GM18873 (cell line): ENCODE results near the gene ERFE.
"Not testable (repeated sequence)": the region's sequence is repeated elsewhere in the genome, so short reads cannot be mapped to it uniquely, and the experiment has no call there.

Source experiments
- ATAC-seq: cut with Tn5 transposase; IDR thresholded peaks from one replicate; pipeline ENCODE4 v1.9.1; 2021; ENCODE audit warnings: mild to moderate bottlenecking, moderate library complexity, moderate number of reproducible peaks; ENCODE audit not compliant: unreplicated experiment, low FRiP score

ERFE gene, protein sequence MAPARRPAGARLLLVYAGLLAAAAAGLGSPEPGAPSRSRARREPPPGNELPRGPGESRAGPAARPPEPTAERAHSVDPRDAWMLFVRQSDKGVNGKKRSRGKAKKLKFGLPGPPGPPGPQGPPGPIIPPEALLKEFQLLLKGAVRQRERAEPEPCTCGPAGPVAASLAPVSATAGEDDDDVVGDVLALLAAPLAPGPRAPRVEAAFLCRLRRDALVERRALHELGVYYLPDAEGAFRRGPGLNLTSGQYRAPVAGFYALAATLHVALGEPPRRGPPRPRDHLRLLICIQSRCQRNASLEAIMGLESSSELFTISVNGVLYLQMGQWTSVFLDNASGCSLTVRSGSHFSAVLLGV

DNA sequence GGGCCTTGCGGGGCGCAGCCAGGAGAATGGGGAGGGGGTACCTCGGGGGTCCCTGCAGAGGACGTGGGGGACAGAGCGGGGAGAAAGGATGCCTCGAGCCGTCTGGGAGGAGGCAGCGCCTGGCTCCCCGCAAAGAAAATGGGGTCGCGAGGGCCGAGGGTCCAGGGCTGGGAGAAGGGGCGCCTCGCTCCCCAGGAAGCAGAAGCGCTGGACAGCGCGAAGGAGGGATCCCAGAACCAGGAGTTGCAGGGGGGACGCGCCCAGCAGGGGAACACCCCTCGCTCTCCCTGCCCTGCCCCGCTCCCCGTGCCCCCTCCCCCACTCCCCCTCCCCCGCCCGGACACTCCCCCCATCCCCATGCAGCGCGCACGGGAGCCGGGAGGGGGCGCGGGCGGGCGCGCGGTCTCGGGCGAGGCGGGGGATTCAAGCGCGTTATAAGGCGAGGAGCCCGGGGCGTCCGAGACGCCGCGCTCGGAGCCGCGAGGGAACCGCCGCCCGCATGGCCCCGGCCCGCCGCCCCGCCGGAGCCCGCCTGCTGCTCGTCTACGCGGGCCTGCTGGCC lies at the start of gene ERFE:
Gene ERFE (plus strand): TSS at position 462 of the 562 bp plus-strand sequence. CDS start 38 bp downstream, at position 500.
- no peak for ATAC-seq

DNA sequence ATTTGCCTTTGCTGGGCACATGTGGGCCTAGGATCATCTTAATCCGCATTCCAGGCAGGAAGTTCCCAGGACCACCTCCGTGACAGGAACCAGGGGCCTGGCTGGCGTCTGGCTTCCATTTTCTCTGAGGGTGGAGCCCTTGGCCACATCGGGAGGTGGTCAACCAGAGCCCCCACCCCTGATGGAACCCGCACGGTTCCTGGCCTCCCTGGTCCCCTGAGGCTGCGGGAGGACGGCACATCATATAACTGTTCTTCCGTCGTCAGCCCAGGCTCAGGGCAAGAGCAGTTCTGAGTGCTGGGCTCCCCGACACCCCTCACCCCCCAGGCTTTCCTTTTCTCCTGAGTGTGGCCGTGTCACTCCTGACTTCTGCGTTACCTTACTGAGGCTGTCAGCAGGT lies 45.2 kb upstream of the ERFE start:
- ATAC-seq, result no peak

DNA sequence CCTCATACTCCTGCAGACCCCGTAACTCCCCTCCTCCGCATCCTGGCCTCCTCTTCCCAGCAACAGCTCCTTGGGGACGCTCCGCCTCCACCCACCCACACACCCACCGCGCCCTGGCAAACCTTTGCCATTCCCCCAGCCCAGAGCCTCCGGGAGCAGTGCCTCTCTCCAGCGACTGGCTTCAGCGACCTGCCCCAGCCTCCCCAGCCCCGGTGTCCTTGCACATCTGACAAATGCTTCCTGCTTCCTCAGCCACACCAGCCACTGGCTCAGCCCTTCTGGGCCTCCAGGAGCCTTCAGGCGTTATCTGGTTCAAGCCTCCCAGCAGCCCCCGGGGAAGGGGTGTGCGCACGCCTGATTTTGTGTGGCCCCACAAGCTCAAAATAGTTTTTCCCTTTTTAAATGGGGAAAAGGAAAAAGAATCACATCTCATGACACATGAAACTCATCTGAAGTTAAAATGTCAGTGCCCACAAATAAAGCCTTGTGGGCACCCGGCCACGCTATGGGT lies 44.4 kb upstream of the ERFE start:
- ATAC-seq, result no peak

DNA sequence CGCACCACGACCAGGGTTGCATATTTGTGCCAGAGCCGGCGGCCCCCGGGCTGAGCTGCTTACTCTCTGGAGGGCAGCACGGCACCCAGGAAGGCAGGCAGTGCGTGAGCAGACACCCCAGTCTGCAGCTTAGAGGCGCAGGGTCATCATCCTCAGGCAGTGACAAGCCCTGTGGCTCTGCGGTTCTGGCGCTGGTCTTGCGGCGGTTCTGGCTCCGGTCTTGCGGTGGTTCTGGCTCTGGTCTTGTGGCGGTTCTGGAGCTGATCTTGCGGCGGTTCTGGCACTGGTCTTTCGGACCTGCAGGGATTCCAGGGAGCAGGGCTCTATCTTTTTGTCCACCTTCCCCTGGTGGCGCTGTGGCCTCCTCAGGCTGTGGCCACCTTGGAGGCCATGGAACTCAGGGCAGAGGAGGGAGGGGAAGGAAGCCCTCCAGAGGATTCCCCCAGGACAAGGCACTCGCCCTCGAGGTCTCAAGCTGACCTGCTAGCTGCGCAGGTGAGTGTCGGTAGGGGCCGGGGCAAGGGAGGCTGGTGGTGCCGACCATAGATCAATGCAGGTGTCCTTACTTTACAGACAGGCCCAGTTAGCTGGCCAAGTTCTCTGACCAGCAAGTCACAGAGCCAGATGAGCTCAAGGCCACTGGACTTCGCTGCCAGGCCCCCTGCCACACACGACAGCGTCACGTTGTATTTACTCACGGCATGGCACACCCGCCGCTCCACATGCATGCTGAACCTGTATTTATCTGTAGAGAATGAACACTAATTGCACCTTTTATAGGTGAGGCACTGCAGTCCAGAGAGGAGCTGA lies 43.7 kb upstream of the ERFE start:
- no peak for ATAC-seq

DNA sequence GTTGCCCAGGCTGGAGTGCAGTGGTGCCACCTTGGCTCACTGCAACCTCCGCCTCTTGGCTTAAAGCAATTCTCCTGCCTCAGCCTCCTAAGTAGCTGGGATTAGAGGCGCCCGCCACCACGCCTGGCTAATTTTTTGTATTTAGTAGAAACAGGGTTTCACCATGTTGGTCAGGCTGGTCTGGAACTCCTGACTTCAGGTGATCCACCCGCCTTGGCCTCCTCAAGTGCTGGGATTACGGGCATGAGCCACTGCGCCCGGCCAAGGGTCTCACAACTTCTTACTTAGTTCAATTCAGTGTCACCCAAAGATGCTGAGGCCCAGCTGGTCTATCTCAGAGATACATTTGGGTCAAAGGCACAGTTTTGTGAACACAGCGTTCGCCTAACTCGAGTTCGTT lies 43.1 kb upstream of the ERFE start:
- not testable (repeated sequence) for ATAC-seq

DNA sequence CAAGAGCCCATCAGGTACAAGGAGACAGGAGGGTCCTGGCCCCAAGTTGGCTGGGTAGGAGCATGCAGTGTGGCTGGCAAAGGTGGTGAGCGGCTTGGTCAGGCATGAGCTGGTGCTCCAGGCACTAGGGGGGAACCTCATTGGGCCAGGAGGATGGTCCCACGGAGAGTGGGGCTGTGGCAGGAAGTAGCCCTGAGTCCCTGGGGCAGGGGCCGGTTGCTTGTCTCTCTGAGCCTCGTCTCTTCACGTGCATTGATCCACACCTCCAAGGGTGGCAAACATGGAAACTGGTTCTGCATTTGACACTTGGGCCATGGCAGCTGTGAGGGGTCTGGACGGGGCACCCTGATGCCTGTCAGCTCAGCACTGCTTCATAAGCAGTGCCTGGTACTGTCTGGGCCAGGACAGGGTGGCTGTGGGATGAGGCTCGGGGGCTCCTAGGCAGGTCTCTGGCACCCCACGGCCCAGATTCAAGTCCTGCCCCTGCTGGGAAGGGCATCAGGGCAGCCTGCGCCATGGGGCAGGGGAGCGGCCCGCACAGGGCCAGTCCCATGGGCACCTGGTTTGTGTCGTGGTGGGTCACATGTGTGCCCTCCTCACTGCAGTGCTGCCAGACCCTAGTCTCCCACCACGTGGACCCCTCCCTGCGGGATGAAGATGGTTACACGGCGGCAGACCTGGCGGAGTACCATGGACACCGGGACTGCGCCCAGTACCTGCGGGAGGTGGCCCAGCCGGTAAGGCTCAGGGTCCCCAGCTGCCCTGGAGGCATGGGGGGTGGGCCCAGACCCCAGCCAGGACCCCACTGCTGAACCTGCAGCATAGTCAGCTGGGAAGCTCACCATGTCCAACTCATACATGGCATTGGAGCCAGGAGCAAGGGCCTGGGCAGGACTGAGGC lies 42.2 kb upstream of the ERFE start:
- no peak for ATAC-seq

DNA sequence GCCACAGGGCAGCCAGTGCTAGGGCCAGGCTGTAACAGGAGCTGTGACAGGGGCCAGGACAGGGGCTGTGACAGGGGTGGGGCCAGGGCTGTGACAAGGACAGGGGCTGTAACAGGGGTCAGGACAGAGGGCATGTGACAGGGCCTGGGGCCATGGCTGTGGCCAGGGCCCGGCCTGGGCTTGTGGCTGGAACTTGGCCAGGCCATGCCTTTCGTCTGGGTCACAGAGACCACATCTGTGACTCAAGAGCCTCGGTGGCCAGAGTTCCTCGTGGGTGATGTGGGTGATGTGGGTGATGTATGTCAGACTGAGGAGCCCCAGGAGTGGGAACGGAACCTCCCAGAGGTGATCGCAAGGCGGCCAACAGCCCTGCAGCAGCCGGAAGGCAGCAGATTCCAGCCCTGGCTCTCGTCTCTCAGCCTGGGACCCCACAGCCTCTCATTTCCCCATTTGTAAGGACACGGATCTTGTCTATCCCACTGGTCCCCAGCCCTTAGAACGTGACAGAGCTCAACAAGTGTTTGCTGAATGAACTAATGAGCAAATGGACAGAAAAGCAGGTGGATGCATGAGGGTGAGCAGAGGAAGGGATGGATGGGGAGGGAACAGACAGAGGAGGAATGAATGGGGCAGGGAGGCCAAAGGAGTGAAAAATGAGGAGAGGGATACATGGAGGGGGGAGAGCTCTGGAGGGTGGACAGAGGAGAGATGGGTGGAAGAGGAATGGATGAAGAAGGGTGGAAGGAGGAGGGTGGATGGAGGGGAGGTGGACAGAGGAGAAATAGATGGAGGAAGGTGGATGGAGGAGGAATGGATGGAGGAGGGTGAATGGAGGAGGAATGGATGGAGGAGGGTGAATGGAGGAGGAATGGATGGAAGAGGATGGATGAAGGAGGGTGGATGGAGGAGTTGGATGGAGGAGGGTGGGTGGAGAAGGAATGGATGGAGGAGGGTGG lies 41.3 kb upstream of the ERFE start:
- ATAC-seq, result no peak

DNA sequence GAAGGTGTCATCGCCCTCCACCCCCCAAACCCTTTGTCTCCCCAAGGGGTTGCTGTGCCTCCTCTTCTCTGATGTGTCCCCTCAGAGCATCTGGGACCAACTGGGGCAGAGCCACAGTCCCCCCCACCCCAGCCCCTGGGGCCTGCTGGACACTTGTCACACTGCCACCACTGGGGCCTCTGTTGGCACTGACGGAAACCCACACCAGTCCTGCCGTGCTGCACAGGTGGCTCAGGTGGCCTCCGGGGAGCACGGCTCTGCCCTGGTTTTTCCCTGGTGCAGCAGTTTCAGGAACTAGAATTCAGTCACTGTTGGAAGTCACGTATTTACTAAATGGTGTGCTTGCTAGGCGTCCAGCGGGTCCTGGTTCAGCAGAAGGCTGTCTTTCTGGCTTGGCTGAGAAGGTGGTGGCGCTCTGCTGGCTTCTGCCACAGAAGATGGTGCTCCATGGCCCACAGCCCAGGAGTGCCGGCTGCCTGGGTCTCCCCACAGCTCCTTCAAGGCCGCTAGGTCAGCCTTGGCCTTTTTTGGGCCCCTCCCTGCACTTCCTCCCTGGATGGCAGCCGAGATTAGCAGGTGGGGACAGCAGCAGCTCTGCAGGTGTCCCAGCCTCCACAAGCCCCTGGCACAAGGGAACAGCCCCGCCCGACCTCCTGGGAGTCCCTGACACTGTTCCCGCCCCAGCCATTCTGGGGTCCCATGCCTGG lies 38.9 kb upstream of the ERFE start:
- ATAC-seq, result no peak

DNA sequence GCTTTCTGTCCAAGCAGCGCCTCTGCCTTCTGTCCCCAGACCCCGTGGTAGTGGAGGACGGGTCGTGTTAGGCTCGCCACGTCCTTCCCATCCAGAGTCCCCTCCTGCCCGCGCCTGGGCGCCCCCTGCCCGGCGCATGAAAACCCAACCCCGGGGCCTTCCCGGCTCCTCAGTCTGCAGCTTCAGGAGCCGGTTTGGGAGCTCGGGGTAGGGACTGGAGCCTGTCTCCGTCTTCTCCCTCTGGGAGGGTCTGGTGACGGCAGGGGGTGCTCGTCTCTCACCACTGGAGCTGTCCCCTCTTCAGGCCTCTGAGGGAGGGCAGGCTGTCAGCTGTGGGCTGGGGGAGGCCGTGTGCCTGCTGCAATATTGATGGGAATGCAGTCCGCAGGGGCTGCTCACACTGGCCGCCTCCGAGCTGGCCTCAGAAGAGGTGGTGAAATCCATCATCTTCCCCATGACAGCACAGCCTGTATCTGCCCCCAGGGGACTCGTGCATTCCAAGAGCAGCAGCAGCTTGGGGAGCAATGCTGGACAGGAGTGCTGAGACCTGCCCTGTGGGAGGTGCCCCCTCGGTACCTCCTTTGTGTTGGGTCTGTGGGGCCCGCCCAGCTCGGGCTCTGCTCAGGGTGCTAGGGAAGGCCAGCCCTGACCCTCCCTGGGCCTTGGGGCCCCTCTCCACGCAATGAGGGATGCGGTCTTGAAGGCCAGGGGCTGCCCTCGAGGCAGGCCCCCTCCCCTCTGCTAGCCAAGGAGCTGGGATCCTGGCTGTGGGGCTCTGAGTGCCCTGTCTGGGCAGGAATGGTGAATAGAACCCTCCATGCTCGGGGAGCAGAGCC lies 38.1 kb upstream of the ERFE start:
- ATAC-seq, result no peak

DNA sequence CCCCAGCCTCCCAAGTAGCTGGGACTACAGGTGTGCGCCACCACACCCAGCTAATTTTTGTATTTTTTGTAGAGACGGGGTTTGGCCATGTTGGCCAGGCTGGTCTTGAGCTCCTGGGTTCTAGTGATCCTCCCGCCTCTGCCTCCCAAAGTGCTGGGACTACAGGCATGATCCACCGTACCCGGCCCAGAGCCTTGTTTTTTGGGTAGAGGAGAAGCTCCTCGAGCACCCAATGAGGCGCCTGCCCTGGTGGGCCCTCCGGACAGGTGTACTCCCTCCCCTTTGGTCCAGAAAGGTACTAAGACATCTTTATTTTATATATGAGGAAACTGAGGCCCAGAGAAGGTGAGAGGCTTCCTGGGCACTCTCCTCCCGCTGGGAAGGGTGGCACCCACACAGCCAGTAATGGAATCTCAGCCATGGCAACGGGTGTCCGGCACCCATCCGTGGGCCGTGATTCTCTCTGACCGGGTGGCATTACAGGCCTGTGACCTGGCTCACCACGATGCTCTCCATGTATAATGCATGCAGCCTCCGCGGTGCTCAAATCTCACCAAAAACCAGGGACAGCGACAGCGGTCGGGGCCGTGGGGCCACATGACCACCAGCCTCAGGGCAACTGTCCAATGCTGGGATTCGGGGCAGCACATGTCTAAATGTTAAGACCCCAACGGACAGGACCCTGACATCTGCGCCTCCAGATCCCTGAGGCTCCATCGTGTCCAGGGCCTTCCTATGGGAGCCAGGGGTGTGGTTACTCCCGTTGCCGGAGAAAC lies 37.1 kb upstream of the ERFE start:
- ATAC-seq, result no peak

DNA sequence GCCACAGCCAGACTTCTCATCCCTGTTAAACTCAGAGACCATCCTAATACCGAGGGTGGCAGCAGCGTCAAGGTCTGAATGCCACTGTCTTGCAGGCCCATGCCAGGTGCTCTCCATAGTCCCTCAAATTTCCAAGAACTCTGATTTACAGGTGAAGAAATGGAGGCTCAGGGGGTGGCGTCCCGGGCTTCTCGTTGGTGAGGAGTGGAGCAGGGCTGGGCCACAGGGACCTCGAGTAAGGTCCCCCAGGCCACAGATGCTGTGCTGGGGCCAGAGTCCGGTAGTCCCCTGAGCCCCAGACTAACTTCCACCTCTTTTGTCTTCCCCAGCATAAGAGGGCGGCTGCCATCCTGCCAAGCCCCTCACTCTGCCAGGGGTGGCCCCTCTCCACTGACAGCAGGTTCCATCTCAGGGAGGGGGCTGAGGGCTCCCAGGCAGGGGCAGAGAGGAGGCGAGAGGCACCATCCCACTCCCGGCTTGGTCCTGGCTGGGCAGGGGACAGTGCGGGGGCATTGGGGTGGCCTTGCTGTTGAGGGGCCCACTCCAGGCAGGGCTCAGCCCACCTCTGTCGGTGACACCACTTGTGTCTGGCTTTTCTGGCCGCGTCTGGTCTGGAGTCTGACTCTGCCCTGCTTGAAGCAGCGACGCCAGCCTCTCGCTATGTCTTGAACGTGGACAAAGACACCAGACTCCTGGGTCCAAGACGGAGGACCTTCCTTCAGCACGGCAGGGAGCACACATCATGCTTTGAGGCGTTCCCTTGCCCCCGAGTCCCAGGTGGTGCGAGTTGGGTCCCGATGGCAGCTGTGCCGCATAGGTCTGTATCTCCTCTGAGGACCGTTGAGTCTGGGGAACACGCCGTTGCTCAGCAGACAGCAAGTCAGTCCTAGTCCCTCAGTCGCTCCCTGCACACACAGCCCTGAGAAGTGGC lies 36.2 kb upstream of the ERFE start:
- no peak for ATAC-seq

DNA sequence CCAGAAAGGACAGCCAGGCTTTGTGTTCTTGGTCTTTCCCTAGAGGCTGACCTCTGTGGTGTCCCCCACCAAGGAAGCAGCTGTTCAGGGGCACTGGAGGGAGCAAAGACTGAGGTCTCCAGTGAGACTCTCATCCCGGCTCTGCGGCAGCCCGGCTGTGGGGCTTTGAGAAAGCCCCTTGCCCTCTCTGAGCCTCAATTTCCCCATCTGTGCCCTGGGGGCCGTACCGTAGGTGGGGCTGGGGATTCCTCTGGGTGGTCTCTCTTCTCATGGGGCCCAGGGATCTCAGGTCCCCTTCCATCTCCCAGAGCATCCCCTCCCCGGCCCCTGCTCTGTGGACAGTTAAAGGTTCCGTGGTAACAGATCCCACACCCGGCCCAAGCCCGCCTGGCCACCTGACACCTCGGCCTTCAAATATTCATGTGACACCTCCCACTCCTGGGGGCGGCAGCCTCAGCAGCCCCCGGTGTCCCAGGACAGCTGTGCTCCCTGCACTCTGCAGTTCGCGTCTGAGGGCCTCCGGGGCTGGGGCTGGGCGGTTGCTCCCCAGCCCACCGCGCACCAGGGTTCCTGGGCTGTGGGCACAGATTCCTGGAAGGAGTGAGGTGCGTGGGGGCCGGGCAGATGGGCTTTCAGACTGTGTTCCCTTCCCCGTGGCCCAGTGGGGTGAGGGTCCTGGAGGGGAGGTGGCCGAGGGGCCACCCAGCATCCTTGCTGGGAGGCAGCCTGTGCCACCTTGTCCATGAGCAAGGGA lies 35.4 kb upstream of the ERFE start:
- ATAC-seq, result no peak

DNA sequence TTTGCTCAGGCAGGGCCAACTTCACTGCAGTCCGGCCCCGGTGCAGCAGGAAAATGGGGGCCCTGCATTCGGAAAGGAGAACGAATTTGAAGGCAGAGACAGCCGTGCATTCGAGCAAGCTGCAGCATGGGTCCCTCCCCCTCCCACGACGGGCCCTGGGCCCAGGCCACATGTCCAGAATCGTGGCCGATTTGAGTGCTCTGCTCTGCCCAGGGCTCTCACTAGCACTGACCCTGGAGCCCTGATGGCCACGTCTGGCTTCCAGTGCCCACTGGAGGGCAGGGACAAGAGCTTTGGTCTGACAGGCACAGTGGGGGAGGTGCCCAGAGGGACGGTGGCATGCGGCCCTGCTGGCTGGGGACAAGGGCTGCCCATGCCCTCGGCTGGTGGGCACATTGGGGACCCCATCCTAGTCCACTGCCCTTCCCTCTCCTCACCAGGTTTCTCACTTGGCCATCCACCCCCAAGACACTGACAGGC lies 34.7 kb upstream of the ERFE start:
- ATAC-seq, result no peak

DNA sequence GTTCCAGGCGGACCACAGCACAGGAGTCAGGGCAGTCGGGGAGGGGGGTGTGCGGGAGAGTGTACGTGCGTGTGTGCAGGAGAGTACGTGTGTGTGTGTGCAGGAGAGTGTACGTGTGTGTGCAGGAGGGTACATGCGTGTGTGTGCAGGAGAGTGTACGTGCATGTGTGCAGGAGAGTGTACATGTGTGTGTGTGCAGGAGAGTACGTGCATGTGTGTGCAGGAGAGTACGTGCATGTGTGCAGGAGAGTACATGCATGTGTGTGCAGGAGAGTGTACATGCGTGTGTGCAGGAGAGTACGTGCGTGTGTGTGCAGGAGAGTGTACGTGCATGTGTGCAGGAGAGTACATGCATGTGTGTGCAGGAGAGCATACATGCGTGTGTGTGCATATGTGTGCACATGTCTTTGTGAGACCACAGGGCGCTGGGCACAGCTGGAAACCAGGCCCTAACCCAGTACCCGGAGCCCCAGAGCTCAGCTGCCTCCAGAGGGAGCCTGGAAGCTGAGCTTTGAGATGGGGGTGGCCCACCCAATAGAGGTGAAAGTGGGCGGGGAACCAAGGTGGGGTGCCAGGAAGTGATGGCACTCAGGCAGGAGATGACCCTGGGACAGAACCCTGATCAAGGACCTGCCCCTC lies 34.2 kb upstream of the ERFE start:
- no peak for ATAC-seq
